GM21360 (cell line): ENCODE results near the gene ANK2.

ENCODE experiments used
- ATAC-seq: cut with Tn5 transposase; IDR thresholded peaks from one replicate; pipeline ENCODE4 v1.9.1; 2021; ENCODE audit warnings: mild to moderate bottlenecking, moderate library complexity; ENCODE audit not compliant: unreplicated experiment

Gene ANK2

GRCh38 chr4:113090954-113091353, 41.5 kb downstream of the ANK2 start:
- ATAC-seq, result no peak

GRCh38 chr4:113094331-113094730, 44.9 kb downstream of the ANK2 start:
- ATAC-seq, result no peak

GRCh38 chr4:113094802-113095201, 45.3 kb downstream of the ANK2 start:
- no peak for ATAC-seq

GRCh38 chr4:113101669-113102068, 52.2 kb downstream of the ANK2 start:
- ATAC-seq, result no peak

- ATAC-seq, result no peak
Measured at GRCh38 chr4:113103556-113103955, 54.1 kb downstream of the ANK2 start.

- no peak for ATAC-seq
Measured at GRCh38 chr4:113106108-113106507, 56.7 kb downstream of the ANK2 start.

GRCh38 chr4:113109106-113109718, 59.8 kb downstream of the ANK2 start:
- ATAC-seq, result no peak

GRCh38 chr4:113112338-113112978, 63.0 kb downstream of the ANK2 start:
- no peak for ATAC-seq

GRCh38 chr4:113113151-113113550, 63.7 kb downstream of the ANK2 start:
- ATAC-seq, result no peak

- ATAC-seq, result no peak
Measured at GRCh38 chr4:113114884-113115283, 65.4 kb downstream of the ANK2 start.

GRCh38 chr4:113116414-113117357, 67.2 kb downstream of the ANK2 start:
- ATAC-seq, result no peak

- ATAC-seq, result no peak
Measured at GRCh38 chr4:113117358-113117702, 67.9 kb downstream of the ANK2 start.

GRCh38 chr4:113122066-113122465, 72.6 kb downstream of the ANK2 start:
- ATAC-seq, result no peak

- ATAC-seq, result no peak
Measured at GRCh38 chr4:113125418-113125817, 76.0 kb downstream of the ANK2 start.

GRCh38 chr4:113131136-113131535, 81.7 kb downstream of the ANK2 start:
- ATAC-seq, result no peak

GRCh38 chr4:113131621-113132020, 82.2 kb downstream of the ANK2 start:
- ATAC-seq, result no peak

- peak; percentile 38 for ATAC-seq
Measured at GRCh38 chr4:113141901-113142346, 92.5 kb downstream of the ANK2 start.

- ATAC-seq, result no peak
Measured at GRCh38 chr4:113142351-113142750, 92.9 kb downstream of the ANK2 start.

GRCh38 chr4:113144091-113144490, 94.6 kb downstream of the ANK2 start:
- ATAC-seq, result no peak

GRCh38 chr4:113145147-113145518, 95.7 kb downstream of the ANK2 start:
- no peak for ATAC-seq

GRCh38 chr4:113145519-113146291, 96.3 kb downstream of the ANK2 start:
- ATAC-seq, result no peak
